GM15510 (cell line): ENCODE measurements around the gene OTOF.

Experiments
- POLR2A ChIP-seq: IDR thresholded peaks from 3 replicates; pipeline ENCODE4 v1.6.1; 2011; ENCODE audit warnings: borderline replicate concordance; ENCODE audit not compliant: insufficient read length; ENCODE audit errors: extremely low read depth

Gene OTOF

DNA sequence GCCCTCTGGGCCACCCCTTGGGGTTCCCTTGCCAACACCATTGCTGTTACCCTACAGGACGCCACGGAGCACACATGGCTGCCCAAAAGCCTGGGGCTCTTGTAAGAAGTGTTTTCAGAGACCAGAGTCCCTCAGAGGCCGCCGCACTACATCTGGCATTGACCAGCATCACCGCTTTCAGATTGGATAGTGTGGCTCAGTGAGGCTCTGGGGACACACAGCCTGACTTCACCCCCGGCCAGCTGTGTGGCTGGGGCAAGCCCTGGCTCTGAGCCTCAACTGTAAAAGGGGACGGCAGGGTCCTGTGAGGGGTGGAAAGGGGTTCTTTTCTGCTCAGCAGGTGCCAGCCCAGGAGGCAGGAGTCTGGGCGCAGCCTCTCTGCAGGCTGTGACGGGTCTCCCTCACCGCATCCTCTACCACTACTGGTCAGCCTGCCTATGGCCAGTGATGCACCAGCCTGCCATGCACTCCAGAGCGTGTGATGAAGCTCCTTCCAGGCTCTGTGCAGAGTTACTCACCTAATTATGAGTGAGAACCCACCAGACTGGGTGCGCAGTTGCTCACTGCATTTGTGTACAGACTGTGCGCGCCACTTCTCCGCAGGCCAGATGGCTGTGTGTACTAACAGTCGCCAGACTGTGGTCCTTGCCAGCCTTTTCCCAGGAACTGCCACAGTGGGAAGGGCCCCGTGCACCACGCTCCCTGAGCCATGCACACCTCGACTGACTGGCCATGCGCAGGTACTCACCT, 10.7 kb upstream of the OTOF start:
- TF ChIP-seq POLR2A: no peak

DNA sequence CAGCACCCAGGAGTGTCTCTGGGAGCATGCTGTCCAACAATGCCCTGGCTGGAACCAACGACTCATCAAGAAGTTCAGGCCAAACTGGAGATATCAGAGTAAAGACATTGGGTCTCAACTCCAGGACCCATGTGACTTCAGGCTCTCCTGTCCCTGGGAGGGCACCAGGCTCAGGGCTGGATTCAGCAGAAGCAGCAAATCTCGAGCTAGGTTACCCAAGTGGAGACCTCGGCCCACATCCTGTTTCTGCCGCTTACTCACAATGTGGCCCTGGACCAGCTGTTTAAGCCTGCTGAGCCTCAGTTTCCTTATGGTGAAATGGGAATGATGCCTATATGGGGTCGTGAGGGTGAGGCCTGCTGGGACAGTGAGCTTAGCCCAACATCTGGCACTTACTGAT, 9.3 kb upstream of the OTOF start:
- no peak for TF ChIP-seq POLR2A

DNA sequence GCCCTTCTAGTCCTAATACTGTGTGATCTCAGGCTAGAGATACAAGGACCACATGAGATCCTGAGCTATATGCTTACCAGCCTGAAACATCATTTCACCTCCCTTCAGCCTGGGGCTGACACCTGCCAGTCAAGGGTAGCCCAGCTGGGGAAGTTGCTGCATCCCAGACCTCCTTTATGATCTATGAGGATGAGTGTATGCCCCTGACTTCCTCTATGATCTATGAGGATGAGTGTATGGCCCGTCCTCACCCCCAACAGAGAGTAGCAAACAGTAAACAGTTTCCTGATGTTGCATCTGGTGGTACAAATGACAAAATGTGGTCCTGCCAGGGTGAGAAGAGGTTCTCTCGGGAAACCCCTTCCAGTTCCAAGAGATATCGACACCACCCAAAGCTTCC, 8.9 kb upstream of the OTOF start:
- TF ChIP-seq POLR2A: no peak

DNA sequence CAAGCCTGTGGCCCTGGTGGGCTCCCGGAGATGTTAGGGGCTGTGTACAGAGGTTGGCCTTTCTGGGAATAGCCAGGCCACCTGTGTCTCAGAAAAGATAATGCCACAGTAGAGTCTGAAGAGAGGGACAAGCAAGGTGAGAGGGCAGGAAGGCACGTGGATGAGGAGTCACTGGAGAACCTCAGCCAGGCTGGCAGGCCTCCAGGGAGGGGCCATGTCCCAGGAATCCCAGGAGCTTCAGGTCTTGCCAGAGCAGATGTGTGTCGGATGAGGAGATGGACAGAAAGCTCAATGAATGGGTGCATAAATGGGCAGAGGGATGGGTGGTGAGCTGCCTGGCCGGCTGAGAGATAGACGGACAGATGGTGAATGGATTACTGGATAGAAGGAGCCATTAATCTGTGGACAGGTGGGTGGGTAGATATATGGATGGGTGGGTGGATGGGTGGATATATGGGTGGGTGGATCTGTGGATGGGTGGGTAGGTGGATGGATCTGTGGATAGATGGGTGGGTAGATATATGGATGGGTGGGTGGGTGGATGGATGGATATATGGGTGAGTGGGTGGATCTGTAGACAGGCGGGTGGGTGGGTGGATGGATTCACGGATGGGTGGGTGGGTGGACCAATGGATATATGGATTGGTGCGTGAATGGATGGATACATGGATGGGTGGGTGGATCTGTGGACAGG, 7.9 kb upstream of the OTOF start:
- no peak for TF ChIP-seq POLR2A

DNA sequence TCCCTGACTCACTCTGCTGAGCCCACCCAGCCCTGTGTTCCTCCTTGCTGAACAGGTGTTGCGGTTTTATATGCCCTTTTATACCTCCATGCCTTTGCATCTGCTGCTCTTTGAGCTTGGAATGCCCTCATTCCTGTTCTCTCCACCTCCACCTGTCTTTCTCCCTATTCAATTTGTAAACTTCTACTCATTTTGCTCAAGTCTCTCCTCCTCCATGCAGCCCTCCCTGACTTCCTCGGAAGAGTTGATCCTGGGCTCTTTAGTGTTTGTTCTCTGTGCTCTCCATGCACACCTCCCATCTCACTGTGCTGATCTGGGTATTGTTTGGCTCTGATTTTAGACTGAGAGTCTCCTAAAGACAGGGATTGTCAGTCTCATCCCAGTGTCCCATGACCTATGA, 7.2 kb upstream of the OTOF start:
- no peak for TF ChIP-seq POLR2A

DNA sequence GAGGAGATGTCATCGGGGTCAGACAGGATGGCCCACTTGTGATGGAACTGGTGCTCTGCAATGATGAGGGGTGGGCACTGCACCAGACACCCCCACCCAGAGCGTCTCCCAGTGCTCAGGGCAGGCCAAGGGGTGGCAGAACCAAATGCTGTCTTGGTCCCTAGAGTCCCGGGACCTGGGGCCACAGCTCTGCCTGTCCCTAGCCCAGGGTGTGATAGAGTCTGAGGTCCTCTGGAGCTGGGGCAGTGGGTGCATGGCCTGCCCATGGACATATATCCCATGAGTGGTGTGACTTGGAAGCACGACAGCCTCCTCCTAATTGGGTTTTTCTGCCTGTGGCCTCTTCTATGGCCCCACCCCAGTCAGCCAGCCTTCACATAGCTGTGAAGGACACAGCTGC, 6.7 kb upstream of the OTOF start:
- TF ChIP-seq POLR2A: no peak

DNA sequence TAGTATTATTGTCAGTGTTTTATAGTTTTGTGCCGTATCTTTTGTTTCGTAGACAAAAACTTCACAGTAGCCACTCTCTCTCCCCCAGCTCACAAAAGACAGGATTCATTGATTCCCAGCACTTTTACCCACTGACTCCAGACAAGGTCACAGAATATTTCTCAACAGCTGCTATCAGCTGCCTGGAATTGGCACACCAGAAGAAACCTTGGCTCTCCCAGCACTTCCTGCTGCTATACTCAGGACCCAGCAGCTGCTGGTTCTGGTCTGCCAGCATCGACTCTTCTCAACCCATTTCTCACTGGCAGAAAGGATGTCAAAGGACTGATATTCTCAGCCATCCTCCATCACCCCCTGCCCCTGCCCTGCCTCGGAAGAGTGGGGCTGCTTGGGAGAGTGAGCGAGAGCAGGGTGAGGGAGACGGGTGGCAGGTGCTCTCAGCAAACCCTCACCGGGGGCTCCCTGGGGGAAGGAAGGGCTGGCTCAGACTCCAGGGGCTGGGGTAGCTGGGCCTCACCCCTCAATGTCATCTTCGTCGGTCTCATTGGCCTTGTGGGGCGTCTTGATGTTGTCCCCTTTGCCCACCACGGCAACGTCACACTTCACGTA, 6.1 kb upstream of the OTOF start:
- TF ChIP-seq POLR2A: no peak

DNA sequence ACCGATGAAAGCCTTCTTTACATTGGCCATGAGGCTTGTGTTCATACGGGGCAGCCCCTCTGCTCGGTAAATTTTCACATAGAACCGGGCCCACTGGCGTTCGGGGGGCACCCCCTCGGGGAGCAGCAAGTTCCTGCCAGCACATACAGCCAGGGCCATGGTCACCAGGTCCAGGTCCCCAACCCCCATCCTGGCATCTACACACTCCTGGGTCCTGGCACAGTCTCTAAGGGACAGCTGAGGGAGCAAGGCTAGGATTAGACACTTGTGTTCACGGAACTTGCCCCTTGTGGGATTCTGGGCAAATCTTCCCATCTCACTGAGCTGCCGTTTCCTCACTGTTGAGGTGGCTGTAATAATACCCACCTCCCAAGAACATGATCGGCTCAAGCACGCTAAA, 5.6 kb upstream of the OTOF start:
- no peak for TF ChIP-seq POLR2A

DNA sequence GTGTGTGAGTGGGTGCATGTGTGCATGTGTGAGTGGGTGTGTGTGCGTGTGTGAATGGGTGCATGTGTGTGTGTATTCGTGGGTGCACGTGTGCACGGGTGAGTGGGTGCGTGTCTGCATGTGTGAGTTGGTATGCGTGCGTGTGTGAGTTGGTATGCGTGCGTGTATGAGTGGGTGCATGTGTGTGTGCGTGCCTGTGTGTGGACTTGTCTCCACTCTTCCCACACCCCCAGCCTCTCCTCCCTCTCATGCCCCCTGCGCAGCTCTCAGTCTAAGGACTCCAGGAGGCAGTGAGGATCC, 5.1 kb upstream of the OTOF start:
- TF ChIP-seq POLR2A: no peak

DNA sequence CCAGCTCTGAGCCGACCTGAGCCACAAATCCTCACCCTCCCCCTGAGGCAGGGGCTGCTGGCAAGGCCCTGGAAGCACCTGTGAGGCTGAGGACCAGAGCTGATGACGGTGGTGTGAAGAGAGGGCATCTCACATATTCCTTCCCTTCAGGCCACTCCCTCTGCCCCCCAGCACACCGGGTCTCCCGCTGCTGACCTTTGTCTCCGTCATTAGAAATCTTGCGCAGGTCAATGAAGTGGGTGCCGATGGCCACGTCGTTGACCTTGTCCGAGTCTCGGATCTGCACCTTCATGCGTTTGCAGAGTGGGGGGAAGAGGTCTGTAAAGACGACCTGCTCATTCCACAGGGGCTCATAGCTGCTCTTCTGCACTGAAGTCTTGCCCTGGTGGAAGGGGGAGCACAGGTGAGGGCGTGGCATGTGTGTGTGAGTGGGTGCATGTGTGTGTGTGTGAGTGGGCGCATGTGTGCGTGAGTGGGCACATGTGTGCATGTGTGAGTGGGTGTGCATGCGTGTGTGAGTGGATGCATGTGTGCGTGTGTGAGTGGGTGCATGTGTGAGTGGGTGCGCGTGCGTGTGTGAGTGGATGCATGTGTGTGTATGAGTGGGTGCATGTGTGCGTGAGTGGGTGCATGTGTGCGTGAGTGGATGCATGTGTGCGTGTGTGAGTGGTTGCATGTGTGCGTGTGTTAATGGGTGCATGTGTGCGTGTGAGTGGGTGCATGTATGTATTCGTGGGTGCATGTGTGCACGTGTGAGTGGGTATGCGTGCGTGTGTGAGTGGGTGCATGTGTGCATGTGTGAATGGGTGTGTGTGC, 4.5 kb upstream of the OTOF start:
- no peak for TF ChIP-seq POLR2A

DNA sequence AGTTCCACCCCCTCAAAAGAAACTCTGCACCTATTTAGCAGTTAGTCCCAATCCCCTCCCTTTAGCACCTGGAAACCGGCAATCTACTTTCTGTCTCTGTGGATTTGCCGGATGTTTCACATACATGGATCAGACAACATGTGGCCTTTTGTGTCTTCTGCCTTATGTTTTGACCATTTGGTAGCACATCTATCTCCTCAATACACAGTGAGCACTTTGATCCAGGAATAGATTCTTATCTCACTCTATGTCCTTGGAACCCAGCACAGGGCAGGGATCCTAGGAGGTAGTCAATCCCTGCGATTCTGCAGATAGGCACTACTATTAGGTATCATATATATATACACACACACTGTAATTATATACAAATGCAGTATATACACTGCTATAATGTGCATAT, 3.8 kb upstream of the OTOF start:
- TF ChIP-seq POLR2A: no peak

DNA sequence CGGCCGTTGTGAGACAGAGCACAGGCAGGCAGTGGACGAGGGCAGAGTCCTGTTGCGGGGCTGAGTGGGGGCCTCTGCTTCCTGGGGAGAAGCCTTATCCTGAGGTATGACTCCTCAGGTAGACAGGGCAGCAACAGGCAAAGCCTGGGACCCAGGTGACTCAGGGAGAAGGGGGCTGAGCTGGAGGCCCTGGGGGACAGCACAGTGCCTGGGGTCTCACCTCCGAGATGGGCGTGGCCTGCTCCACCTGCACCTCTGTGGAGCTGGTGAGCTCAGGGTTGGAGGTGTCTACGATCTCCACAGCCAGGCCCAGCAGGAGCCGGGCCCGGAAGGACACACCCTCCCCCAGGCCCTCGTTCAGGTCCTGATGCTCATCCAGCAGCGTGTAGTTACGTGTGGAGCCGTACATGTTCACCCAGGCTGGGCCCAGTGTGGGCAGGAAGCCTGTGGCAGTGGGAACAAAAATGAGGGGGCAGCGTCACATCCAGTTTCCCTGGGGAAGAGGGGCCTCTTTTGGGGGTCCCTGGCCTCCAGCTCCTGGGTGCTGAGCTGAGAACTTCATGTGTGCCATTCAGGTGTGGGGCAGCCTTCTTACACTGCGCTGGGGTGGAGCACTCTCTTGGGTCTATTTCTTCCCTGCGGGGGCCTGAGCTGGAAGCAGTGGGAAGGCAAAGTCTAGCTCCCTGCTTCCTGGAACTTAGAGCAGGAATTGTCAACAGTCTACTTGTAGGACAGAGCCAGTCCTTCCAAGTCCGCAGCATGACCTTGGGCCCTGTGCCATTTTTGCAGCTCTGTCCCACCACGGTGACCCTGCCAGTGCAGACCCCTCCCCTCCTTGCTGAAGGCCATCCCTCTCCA, 2.9 kb upstream of the OTOF start:
- no peak for TF ChIP-seq POLR2A

DNA sequence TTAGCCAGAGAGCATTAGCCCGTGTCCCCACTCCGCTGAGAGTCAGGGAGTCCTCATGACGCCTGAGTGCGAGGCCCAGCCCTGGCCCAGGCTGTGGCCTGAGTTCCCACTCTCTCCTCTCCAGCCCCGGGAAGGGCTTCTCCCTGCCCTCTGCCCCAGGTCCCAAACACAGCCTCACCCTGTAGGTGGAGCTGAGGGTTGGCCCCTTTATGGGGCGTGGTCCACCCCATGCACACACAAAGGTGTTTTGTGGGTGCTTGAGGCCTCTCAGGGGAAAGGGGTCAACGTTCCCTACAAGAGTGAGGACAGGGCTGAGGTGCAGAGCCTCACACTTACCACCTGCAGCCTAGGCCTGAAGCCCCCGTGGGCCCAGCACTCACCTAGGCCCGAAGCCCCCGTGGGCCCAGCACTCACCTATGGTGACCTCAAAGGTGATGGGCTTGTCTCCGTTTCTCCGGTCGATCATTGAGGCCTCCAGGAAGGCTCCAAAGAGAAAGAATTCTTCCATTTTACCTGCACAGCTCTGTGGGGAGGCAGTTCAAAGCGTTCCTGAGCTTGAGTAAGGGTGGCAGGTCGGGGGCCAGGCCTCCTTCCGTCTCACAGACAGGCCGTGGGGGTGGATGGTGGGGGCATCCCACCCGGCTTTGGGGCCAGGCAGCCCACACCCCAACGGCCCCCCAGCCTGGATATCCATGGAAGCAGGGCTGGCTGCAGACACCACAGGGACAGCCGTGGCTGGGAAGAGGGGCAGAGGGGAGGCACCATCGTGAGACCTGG, 2.1 kb upstream of the OTOF start:
- no peak for TF ChIP-seq POLR2A
